A549 treated with AZD9567 at 1 μM for 4 hours (cell line): ENCODE results near the gene RPUSD3. TPM values are rescaled to one million over a fixed set of nuclear protein-coding genes. Genes with fewer than 3 reads are reported as not detected.

ENCODE experiments used
- total RNA-seq: library from RNA; stranded (reverse); fragments of 200-300 nt; extraction: Qiagen RNA extraction; gene quantifications from 5 replicates; pipeline ENCODE4 v1.2.3, GENCODE V29; 2022; ENCODE audit not compliant: insufficient read depth

The RPUSD3 gene
- 45.8 to 59.7 TPM (median 56.7 TPM) in 5 replicates for total RNA-seq

GRCh38 chr3:9843715-9844438 is at the start of gene RPUSD3:
Gene RPUSD3 (minus strand): TSS chr3:9844008. CDS start chr3:9843990, 18 bp downstream.

GRCh38 chr3:9890249-9891071 is 46.7 kb upstream of the RPUSD3 start, which contains the start of gene JAGN1:
Gene JAGN1 (plus strand): TSS chr3:9890610. CDS start chr3:9890723, 113 bp downstream.

GRCh38 chr3:9879830-9880549 is 36.2 kb upstream of the RPUSD3 start, which contains the start of gene CIDEC:
Gene CIDEC (minus strand): TSS chr3:9880253. CDS start chr3:9878486, 1,767 bp downstream.

GRCh38 chr3:9809615-9810432 is 34.0 kb downstream of the RPUSD3 start, which contains the start of gene TTLL3:
Gene TTLL3 (plus strand): TSS chr3:9810262. CDS start chr3:9810662, 400 bp downstream.

GRCh38 chr3:9792405-9793160 is 51.2 kb downstream of the RPUSD3 start, which contains the start of the genes ARPC4 and TADA3:
Gene ARPC4 (plus strand): TSS chr3:9793082. CDS start chr3:9793122, 40 bp downstream.
Gene TADA3 (minus strand): TSS chr3:9792473. CDS start chr3:9791466, 1,007 bp downstream.

Other genes with a start within 250 kb of the RPUSD3 start
- 24.9 to 31.7 TPM (median 29.9 TPM) in 5 replicates for gene MTMR14, start 194.5 kb downstream of the RPUSD3 start, total RNA-seq
- 0.18 to 0.31 TPM (median 0.21 TPM) in 4 of 5 replicates, not detected in the other for gene CPNE9, start 140.2 kb downstream of the RPUSD3 start, total RNA-seq
- gene BRPF1, start 112.3 kb downstream of the RPUSD3 start, total RNA-seq, result 17.8 to 20.9 TPM (median 20.0 TPM) in 5 replicates
- gene OGG1, start 94.1 kb downstream of the RPUSD3 start, total RNA-seq, result 14.7 to 17.9 TPM (median 16.8 TPM) in 5 replicates
- gene CAMK1, start 74.1 kb downstream of the RPUSD3 start, total RNA-seq, result 13.6 to 16.8 TPM (median 16.2 TPM) in 5 replicates
- 49.0 to 59.0 TPM (median 57.7 TPM) in 5 replicates for gene TADA3, start 51.5 kb downstream of the RPUSD3 start, total RNA-seq
- 144 to 268 TPM (median 150 TPM) in 5 replicates for gene ARPC4, start 50.9 kb downstream of the RPUSD3 start, total RNA-seq
- gene TTLL3, start 33.7 kb downstream of the RPUSD3 start, total RNA-seq, result 6.9 to 10.0 TPM (median 7.9 TPM) in 5 replicates
- gene CIDEC, start 36.2 kb upstream of the RPUSD3 start, total RNA-seq, result 30.4 to 45.5 TPM (median 37.8 TPM) in 5 replicates
- 62.9 to 86.9 TPM (median 83.6 TPM) in 5 replicates for gene JAGN1, start 46.6 kb upstream of the RPUSD3 start, total RNA-seq
- gene IL17RE, start 58.8 kb upstream of the RPUSD3 start, total RNA-seq, result 0.98 to 1.3 TPM (median 1.2 TPM) in 4 of 5 replicates, not detected in the other
- gene IL17RC, start 73.1 kb upstream of the RPUSD3 start, total RNA-seq, result 22.3 to 27.2 TPM (median 22.6 TPM) in 5 replicates
- gene CRELD1, start 89.8 kb upstream of the RPUSD3 start, total RNA-seq, result 11.5 to 14.6 TPM (median 12.6 TPM) in 5 replicates
- 0.51 to 1.7 TPM (median 1.6 TPM) in 5 replicates for gene PRRT3, start 108.4 kb upstream of the RPUSD3 start, total RNA-seq
- 109 to 127 TPM (median 120 TPM) in 5 replicates for gene EMC3, start 142.8 kb upstream of the RPUSD3 start, total RNA-seq
- gene FANCD2, start 182.4 kb upstream of the RPUSD3 start, total RNA-seq, result 18.2 to 20.8 TPM (median 18.5 TPM) in 5 replicates